Activated T-helper 9 cell treated with anti-CD3 and anti-CD28 coated beads, Interleukin-2, amount 50 U/mL, for 16 hours (primary cell): ENCODE measurements around the gene FXYD7.
"Not testable (repeated sequence)": the region's sequence is repeated elsewhere in the genome, so short reads cannot be mapped to it uniquely, and the experiment has no call there.

Experiments used
- DNase-seq: peaks from one replicate; pipeline ENCODE4 v3.0.0-alpha.2; 2020; ENCODE audit warnings: low read depth

The FXYD7 gene

GRCh38 chr19:35144600-35145436 is 1.8 kb downstream of the FXYD7 start:
- DNase-seq: no peak

GRCh38 chr19:35146746-35147459 is 3.8 kb downstream of the FXYD7 start:
- DNase-seq: no peak

- no peak for DNase-seq
Measured at GRCh38 chr19:35149463-35149862, 6.4 kb downstream of the FXYD7 start.

- DNase-seq: no peak
Measured at GRCh38 chr19:35150445-35150844, 7.4 kb downstream of the FXYD7 start.

GRCh38 chr19:35151273-35152065 is 8.4 kb downstream of the FXYD7 start:
- no peak for DNase-seq

- DNase-seq: not testable (repeated sequence)
Measured at GRCh38 chr19:35153129-35153522, 10.1 kb downstream of the FXYD7 start.

DNA sequence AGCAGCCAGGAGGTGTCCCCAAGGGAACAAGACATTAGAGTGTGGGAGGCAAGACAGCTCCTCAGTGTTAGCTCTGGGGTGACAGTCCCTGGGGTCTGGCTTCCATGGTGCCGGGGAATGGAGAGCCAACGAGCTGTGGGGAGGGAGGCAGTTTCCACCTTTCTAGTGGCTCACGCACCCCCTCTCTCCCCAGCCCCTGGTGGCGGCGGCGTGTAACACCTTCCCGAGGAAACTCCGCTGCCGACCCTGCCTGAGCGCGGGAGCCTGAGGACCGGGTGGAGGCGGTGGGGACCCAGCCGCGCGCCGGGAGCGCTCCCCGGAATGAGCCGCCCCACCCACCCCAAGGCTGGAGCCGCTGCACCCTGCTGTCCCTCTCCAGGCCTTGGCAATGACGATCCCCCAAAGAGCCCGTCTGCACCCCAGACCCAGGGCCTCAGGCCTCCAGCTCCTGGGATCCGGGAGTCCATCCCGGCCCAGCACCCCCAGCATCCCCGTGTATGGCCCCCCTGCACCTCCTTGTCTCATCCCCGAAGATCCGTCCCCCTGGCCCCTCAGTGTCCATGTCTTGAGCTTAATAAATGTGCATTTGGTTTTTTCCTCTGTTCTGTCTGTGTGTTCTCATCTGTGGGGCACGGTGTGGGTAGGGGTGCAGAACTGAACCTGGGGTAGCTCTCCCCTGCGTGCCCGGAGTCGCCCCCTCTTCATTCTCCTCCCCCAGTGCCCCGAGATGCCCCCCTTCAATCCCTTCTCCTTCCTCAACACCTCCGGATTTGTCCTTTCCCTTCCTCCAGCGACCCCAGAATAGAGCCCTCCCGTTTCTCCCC is 10.9 kb downstream of the FXYD7 start:
- peak; percentile 67 for DNase-seq

- DNase-seq: peak; percentile 76
Measured at GRCh38 chr19:35154525-35155406, 11.7 kb downstream of the FXYD7 start, which contains the start of gene FXYD5. Gene FXYD5, plus strand, starts transcription at chr19:35154735. Its CDS starts 816 bp downstream, at chr19:35155551.

DNA sequence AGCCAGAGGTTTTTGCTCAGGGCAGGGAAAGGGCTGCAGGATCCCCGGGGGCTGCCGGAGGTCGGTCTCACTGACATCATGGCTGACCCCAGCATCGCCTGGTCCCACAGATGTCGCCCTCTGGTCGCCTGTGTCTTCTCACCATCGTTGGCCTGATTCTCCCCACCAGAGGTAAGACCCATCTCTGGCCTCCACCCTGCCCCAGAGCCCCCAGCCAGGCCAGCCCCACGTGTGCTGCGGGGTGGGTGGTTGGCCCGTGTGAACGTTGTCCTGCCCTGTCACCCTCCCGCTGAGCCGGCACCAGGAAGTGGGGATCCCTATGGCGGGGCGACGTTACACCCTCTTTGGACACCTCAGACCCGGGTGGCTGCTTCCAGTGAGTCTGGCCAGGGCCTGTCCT is 12.4 kb downstream of the FXYD7 start:
- DNase-seq: no peak

DNA sequence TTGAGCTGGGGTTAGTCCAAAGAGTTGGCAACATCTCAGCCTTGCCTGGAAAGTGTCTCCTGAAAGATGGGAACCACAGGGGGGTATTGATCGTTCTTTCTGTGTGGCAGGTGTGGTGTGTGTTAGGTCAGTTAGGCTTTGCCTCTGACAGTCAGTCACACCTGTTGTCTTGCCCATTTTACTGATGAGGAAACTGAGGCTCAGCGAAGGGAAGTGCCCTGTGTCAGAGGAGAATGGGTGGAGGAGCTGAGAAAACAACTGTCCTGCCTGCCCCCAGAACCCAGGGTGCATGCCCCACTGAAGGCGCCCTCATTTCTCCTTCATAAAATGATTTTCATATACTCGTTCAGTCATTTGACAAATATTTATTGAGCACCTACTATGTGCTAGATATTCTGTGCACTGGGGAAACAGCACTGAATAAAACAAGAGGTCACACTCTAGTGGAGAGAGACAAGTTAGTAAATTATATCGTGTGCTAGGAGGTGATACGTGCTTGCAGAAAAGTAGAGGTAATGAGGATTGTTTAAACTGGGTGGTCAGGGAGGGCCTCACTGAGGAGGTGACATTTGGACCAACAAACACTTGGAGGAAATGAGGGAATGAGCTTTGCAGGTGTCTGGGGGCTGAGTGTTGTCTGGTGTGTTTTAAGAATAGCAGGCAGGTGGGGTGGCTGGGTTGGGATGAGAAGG is 13.1 kb downstream of the FXYD7 start:
- DNase-seq: no peak

GRCh38 chr19:35156673-35157014 is 13.6 kb downstream of the FXYD7 start:
- no peak for DNase-seq

- no peak for DNase-seq
Measured at GRCh38 chr19:35157431-35157830, 14.4 kb downstream of the FXYD7 start.

GRCh38 chr19:35159606-35160005 is 16.6 kb downstream of the FXYD7 start:
- no peak for DNase-seq

- no peak for DNase-seq
Measured at GRCh38 chr19:35160629-35161433, 17.8 kb downstream of the FXYD7 start.

GRCh38 chr19:35161434-35161743 is 18.3 kb downstream of the FXYD7 start:
- DNase-seq: no peak

DNA sequence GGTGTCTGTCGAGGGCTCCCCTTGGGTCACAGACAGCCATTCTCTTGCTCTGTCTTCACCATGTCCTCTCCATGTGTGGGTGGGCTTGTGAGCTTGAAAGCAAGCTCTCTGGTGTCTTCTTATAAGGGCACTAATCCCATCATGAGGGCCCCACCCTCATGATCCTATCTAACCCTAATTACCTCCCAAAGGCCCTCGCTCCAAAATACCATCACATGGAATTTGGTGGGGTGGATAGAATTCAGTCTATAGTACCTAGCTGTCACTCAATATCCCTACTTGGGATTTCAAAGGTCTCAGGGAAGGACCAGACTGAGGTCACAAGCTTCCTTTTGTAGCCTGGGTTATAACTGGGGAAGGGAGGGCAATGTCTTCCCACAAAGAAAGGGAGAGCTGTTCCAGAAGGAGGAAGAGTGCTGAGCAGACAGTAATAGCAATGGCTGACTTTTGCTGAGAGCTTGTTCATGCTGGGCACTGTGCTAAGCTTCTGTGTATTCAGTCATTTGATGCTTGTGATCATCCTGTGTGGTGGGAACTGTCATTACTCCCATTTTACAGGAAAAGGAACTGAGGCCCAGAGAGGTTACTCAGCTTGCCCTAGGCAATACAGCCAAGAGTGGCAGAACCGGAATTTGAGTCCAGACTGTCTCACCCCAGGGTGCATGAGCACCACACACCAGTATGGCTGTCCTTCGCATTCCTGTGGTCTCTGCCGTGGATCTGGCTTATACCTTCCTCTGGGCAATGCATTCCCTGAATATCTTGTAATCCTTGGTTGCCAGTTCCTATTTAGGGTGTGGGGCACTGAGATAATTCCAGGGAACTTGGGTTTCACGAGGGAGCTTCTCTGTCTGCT is 19.6 kb downstream of the FXYD7 start:
- DNase-seq: no peak

- no peak for DNase-seq
Measured at GRCh38 chr19:35164418-35164817, 21.4 kb downstream of the FXYD7 start.
